Panc1 (cell line): ENCODE results near the gene SLC13A5.

ENCODE experiments used
- POLR2AphosphoS5 ChIP-seq: IDR thresholded peaks from 2 replicates; pipeline ENCODE4 v1.6.1; 2012; ENCODE audit warnings: mild to moderate bottlenecking, low read depth, low read length, moderate library complexity
- SIN3A ChIP-seq: IDR thresholded peaks from 2 replicates; pipeline ENCODE4 v1.6.1; 2012; ENCODE audit warnings: low read depth, mild to moderate bottlenecking, low read length, moderate library complexity, borderline replicate concordance; ENCODE audit not compliant: insufficient read depth
- TCF7L2 ChIP-seq: IDR thresholded peaks from 2 replicates; pipeline ENCODE4 v1.6.1; 2011; ENCODE audit warnings: mild to moderate bottlenecking, low read depth, low read length, inconsistent platforms
- TF ChIP-seq, protein P1 (sequence below): fragments of 450-650 bp; IDR thresholded peaks from 2 replicates; pipeline ENCODE4 v1.5.1; 2017; ENCODE audit warnings: mild to moderate bottlenecking
- TF ChIP-seq, protein P2 (sequence below), 2 experiments: IDR thresholded peaks; 2 replicates each; pipeline ENCODE4 v1.6.1; 2011 to 2012; ENCODE audit warnings: low read depth in 2 of 2, control low read depth in 1 of 2, low read length in 1 of 2, mild to moderate bottlenecking in 1 of 2, moderate library complexity in 1 of 2; ENCODE audit not compliant: insufficient read depth in 1 of 2

DNA sequence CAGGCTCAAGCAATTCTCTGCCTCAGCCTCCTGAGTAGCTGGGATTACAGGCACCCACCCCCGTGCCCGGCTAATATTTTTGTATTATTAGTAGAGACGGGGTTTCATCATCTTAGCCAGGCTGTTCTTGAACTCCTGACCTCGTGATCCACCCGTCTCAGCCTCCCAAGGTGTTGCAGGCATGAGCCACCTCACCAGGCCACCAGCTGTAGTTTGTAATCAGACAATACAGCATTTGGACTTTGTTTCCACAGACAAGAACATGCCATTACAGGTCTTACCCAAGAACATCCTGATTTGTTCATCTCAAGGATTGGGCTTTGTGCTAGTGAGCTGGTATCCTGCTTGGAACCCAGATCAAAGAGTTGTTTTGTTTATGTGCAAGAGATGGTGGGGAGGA lies 31.5 kb downstream of the SLC13A5 start:
- TF ChIP-seq, protein P1, sequence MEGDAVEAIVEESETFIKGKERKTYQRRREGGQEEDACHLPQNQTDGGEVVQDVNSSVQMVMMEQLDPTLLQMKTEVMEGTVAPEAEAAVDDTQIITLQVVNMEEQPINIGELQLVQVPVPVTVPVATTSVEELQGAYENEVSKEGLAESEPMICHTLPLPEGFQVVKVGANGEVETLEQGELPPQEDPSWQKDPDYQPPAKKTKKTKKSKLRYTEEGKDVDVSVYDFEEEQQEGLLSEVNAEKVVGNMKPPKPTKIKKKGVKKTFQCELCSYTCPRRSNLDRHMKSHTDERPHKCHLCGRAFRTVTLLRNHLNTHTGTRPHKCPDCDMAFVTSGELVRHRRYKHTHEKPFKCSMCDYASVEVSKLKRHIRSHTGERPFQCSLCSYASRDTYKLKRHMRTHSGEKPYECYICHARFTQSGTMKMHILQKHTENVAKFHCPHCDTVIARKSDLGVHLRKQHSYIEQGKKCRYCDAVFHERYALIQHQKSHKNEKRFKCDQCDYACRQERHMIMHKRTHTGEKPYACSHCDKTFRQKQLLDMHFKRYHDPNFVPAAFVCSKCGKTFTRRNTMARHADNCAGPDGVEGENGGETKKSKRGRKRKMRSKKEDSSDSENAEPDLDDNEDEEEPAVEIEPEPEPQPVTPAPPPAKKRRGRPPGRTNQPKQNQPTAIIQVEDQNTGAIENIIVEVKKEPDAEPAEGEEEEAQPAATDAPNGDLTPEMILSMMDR: no peak
- TF ChIP-seq SIN3A (no peak), POLR2AphosphoS5 (no peak), TCF7L2 (no peak)
- TF ChIP-seq, protein P2, sequence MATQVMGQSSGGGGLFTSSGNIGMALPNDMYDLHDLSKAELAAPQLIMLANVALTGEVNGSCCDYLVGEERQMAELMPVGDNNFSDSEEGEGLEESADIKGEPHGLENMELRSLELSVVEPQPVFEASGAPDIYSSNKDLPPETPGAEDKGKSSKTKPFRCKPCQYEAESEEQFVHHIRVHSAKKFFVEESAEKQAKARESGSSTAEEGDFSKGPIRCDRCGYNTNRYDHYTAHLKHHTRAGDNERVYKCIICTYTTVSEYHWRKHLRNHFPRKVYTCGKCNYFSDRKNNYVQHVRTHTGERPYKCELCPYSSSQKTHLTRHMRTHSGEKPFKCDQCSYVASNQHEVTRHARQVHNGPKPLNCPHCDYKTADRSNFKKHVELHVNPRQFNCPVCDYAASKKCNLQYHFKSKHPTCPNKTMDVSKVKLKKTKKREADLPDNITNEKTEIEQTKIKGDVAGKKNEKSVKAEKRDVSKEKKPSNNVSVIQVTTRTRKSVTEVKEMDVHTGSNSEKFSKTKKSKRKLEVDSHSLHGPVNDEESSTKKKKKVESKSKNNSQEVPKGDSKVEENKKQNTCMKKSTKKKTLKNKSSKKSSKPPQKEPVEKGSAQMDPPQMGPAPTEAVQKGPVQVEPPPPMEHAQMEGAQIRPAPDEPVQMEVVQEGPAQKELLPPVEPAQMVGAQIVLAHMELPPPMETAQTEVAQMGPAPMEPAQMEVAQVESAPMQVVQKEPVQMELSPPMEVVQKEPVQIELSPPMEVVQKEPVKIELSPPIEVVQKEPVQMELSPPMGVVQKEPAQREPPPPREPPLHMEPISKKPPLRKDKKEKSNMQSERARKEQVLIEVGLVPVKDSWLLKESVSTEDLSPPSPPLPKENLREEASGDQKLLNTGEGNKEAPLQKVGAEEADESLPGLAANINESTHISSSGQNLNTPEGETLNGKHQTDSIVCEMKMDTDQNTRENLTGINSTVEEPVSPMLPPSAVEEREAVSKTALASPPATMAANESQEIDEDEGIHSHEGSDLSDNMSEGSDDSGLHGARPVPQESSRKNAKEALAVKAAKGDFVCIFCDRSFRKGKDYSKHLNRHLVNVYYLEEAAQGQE (IDR thresholded peaks at IDR 0.05; ENCODE audit: insufficient read depth in 1 of 2, low read depth in 2 of 2, low read length in 1 of 2): no peak
